KMS-11 (cell line): Measurements from ENCODE around the gene APOL6.
"Not testable (repeated sequence)": the region's sequence is repeated elsewhere in the genome, so short reads cannot be mapped to it uniquely, and the experiment has no call there.

ENCODE experiments used
- H2AFZ ChIP-seq: fragments of 200-600 bp; sonication (generic); 2 replicates; pipeline ENCODE4 v1.6.1; 2016; ENCODE audit warnings: antibody characterized with exemption, mixed run types, low read depth
- H3K27ac ChIP-seq: fragments of 200-600 bp; sonication (generic); 2 replicates; pipeline ENCODE4 v1.6.1; 2016; ENCODE audit warnings: mild to moderate bottlenecking, mixed run types
- H3K27me3 ChIP-seq: fragments of 200-600 bp; sonication (generic); 2 replicates; pipeline ENCODE4 v1.6.1; 2017; ENCODE audit warnings: mild to moderate bottlenecking, low read depth, mixed run types, moderate library complexity; ENCODE audit not compliant: insufficient read depth
- H3K36me3 ChIP-seq: fragments of 200-600 bp; sonication (generic); 2 replicates; pipeline ENCODE4 v1.6.1; 2017; ENCODE audit warnings: mild to moderate bottlenecking, mixed run types; ENCODE audit not compliant: insufficient read depth
- H3K4me1 ChIP-seq: fragments of 200-600 bp; sonication (generic); 2 replicates; pipeline ENCODE4 v1.6.1; 2016; ENCODE audit warnings: mild to moderate bottlenecking, low read depth, mixed run types; ENCODE audit not compliant: poor library complexity, severe bottlenecking
- H3K4me2 ChIP-seq: fragments of 200-600 bp; sonication (generic); 2 replicates; pipeline ENCODE4 v1.7.0; 2016; ENCODE audit warnings: mild to moderate bottlenecking, mixed run types
- H3K4me3 ChIP-seq: fragments of 200-600 bp; sonication (generic); IDR thresholded peaks from 2 replicates; pipeline ENCODE4 v1.6.1; 2017; ENCODE audit warnings: low read depth, low read length, mixed read lengths; ENCODE audit not compliant: insufficient read depth
- H3K79me2 ChIP-seq: fragments of 200-600 bp; sonication (generic); 2 replicates; pipeline ENCODE4 v1.6.1; 2016; ENCODE audit warnings: low read depth, mixed run types; ENCODE audit not compliant: insufficient read depth
- H3K9ac ChIP-seq: fragments of 200-600 bp; sonication (generic); 2 replicates; pipeline ENCODE4 v1.6.1; 2016; ENCODE audit warnings: mild to moderate bottlenecking, mixed run types
- H4K20me1 ChIP-seq: fragments of 200-600 bp; sonication (generic); 2 replicates; pipeline ENCODE4 v1.6.1; 2016; ENCODE audit warnings: mild to moderate bottlenecking, mixed run types; ENCODE audit not compliant: insufficient read depth
- TF ChIP-seq, protein P1 (sequence below): fragments of 200-600 bp; sonication (generic); conservative IDR thresholded peaks from 2 replicates; pipeline ENCODE4 v1.6.1; 2017; ENCODE audit warnings: low read depth, mild to moderate bottlenecking, antibody characterized with exemption, low read length, moderate library complexity, mixed read lengths

Gene APOL6

DNA sequence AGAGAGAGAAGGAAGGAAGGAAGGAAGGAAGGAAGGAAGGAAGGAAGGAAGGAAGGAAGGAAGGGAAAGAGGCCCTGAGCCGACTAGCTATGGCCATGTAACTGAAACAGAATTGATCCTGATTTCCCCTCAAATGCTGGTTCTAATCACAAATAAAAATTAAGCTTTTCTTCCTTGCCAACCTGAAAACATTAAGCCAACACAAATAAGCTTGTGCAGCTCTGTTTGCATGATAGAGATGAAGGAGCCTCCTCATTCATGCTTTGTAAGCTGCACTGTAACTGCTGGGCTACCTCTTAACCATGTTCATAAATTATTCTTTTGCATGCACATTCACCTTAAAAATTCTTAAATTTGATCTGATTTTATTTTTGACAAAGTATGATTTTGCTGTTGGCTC, 41.8 kb downstream of the APOL6 start:
- Histone ChIP-seq H3K36me3 (no peaks in the 10 kb centered on the region), H3K27ac (no peak overlapping the region), H3K4me2 (no peak overlapping the region), H3K9ac (no peak overlapping the region), H3K27me3 (no peaks in the 10 kb centered on the region), H3K79me2 (no peaks in the 10 kb centered on the region), H2AFZ (no peak overlapping the region), H3K4me3 (no peak overlapping the region), H3K4me1 (no peaks in the 10 kb centered on the region), H4K20me1 (no peaks in the 10 kb centered on the region)
- TF ChIP-seq, protein P1, sequence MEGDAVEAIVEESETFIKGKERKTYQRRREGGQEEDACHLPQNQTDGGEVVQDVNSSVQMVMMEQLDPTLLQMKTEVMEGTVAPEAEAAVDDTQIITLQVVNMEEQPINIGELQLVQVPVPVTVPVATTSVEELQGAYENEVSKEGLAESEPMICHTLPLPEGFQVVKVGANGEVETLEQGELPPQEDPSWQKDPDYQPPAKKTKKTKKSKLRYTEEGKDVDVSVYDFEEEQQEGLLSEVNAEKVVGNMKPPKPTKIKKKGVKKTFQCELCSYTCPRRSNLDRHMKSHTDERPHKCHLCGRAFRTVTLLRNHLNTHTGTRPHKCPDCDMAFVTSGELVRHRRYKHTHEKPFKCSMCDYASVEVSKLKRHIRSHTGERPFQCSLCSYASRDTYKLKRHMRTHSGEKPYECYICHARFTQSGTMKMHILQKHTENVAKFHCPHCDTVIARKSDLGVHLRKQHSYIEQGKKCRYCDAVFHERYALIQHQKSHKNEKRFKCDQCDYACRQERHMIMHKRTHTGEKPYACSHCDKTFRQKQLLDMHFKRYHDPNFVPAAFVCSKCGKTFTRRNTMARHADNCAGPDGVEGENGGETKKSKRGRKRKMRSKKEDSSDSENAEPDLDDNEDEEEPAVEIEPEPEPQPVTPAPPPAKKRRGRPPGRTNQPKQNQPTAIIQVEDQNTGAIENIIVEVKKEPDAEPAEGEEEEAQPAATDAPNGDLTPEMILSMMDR: no peak

DNA sequence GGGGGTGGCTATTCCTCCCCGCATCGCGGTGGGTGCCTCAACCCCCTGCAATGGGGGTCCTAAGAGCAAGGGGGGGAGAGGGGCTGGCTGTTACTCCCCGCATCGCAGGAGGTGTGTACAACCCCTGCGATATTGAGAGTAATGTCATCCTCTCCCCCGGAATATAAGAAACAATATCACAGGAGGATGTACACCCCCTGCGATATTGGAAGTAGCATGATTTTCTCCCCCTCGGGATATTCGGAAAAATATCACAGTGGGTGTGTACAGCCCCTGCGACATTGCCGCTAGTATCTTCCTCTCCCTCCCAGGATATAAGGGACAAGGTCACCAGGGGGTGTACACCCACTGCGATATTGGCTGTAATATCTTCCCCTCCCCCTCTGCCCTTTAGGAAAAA, 47.0 kb downstream of the APOL6 start:
- Histone ChIP-seq H3K79me2 (no peaks in the 10 kb centered on the region), H3K9ac (no peak overlapping the region), H3K4me1 (no peaks in the 10 kb centered on the region), H3K27me3 (no peaks in the 10 kb centered on the region), H3K27ac (no peak overlapping the region), H4K20me1 (no peaks in the 10 kb centered on the region), H2AFZ (no peak overlapping the region), H3K4me2 (no peak overlapping the region), H3K36me3 (no peaks in the 10 kb centered on the region), H3K4me3 (no peak overlapping the region)
- TF ChIP-seq, protein P1: no peak

DNA sequence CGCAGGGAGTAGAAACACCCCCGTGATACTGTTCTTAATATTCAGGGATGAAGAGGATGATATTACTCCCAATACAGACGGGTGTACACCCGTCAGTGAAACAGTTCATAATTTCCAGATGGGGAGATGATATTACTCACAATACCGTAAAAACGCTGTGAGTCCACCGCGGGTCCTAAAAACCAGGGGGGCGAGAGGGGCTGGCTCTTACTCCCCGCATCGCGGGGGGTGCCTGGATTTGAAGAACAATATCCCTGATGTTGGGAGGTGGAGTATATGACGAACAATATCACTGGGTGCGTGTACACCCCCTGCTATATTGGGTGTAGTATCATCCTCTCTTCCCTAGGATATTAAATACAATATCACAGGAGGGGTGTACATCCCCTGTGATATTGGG, 48.9 kb downstream of the APOL6 start:
- no peak overlapping the region for H3K4me3 ChIP-seq
- no peaks in the 10 kb centered on the region for H3K4me1 ChIP-seq
- no peak overlapping the region for H3K9ac ChIP-seq
- H3K27me3 ChIP-seq: no peaks in the 10 kb centered on the region
- no peaks in the 10 kb centered on the region for H3K36me3 ChIP-seq
- no peak overlapping the region for H2AFZ ChIP-seq
- H3K27ac ChIP-seq: no peak overlapping the region
- H4K20me1 ChIP-seq: no peaks in the 10 kb centered on the region
- TF ChIP-seq, protein P1: no peak
- H3K79me2 ChIP-seq: no peaks in the 10 kb centered on the region
- H3K4me2 ChIP-seq: no peak overlapping the region

DNA sequence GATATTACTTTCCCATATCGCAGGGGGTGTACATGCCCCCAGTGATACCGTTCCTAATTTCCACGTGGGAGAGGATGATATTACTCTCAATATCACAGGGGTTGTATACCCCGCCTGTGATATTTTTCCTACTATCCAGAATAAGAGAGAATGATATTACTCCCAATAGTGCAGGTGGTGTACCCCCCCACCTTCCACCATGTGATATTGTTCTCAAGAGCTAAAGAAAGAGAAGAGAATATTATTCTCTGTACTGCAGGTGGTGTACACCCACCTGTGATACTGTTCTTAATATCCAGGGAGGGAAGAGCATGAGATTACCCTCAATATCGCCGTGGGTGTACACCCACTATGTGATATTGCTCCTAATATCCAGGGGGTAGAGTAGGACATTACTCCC, 51.6 kb downstream of the APOL6 start:
- not testable (repeated sequence) for H3K27me3 ChIP-seq, H3K36me3 ChIP-seq, H3K4me1 ChIP-seq, H3K27ac ChIP-seq, H3K79me2 ChIP-seq, H3K4me3 ChIP-seq, H3K9ac ChIP-seq, H4K20me1 ChIP-seq, H3K4me2 ChIP-seq, H2AFZ ChIP-seq

DNA sequence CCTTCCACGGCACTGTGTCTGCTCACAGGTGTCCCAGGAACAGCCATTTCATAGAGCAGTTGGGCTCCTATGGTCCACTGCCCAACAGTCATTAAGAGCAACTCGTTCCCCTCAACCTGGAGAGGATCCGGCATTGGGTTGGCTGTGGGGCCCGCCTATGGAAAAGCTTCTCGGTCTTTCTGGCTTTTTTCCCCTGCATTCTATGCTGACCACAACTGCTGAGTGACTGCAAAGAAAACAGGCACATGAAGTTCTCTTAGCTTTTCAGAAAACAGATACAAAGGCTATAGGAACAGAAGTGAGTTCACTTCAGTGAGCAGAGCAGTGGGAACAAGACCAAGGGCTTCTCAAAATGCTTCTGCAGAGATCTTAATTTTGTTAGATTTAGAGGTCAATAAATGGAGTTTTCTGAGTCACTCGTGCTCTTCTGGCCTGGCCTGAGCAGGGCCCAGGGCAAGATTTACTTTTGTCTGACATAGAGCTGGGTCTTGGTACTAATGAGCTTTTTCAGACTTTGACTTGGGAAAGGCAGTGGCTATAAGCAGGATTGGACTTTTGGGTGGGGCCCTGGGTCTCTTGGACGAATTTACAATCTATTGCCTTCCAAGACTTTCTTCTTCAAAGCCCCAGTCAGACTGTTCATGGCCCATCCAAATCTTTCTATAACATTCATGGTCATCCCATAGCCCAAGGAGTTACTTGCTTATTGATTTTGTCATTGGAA, 55.8 kb downstream of the APOL6 start:
- H4K20me1 ChIP-seq: no peaks in the 10 kb centered on the region
- no peak overlapping the region for H3K27ac ChIP-seq
- no peaks in the 10 kb centered on the region for H3K79me2 ChIP-seq
- H3K27me3 ChIP-seq: no peaks in the 10 kb centered on the region
- H3K36me3 ChIP-seq: no peaks in the 10 kb centered on the region
- H3K4me2 ChIP-seq: no peak overlapping the region
- H3K9ac ChIP-seq: no peak overlapping the region
- H3K4me1 ChIP-seq: no peaks in the 10 kb centered on the region
- no peak overlapping the region for H3K4me3 ChIP-seq
- TF ChIP-seq, protein P1: no peak
- H2AFZ ChIP-seq: no peak overlapping the region
